H1 (cell line): ENCODE results near the gene ELANE. TPM values are rescaled to one million over a fixed set of nuclear protein-coding genes. Genes with fewer than 3 reads are reported as not detected.

Experiments
- CTCF ChIA-PET: fragments of 300-600 bp; sonication (Branson Sonifier 250); formaldehyde crosslinking; loops from one replicate; lab custom pipeline; 2021; ENCODE audit not compliant: partially characterized antibody; lab: Charles Lee
- POLR2A ChIA-PET: fragments of 300-600 bp; sonication (Branson Sonifier 250); formaldehyde crosslinking; loops from one replicate; lab custom pipeline; 2021; ENCODE audit warnings: inconsistent platforms; ENCODE audit not compliant: partially characterized antibody; lab: Charles Lee
- DNase-seq, 2 experiments: peaks; one replicate each; pipeline versions ENCODE4 v3.0.0 to v3.0.0-alpha.2; 2010 to 2022; ENCODE audit warnings: low spot score in 2 of 2, low read depth in 1 of 2, mixed read lengths in 1 of 2
- FAIRE-seq: peaks from 2 replicates; lab custom pipeline; 2011; peaks lifted over from hg19 to GRCh38; lab: Jason Lieb, UNC
- H2AFZ ChIP-seq: 2 replicates; pipeline ENCODE4 v1.8.1; 2012; ENCODE audit warnings: low read length, inconsistent platforms
- H2AK5ac ChIP-seq: 2 replicates; pipeline ENCODE4 v1.6.1; 2013; ENCODE audit warnings: low read depth, low read length
- H2BK120ac ChIP-seq: replicated peaks from 2 replicates; pipeline ENCODE3; 2013; ENCODE audit warnings: low read depth, low read length, inconsistent platforms
- H2BK12ac ChIP-seq: 2 replicates; pipeline ENCODE4 v1.6.1; 2013; ENCODE audit warnings: low read depth, low read length
- H2BK15ac ChIP-seq: 2 replicates; pipeline ENCODE4 v1.6.1; 2013; ENCODE audit warnings: low read length
- H2BK20ac ChIP-seq: 2 replicates; pipeline ENCODE4 v1.6.1; 2013; ENCODE audit warnings: low read length
- H2BK5ac ChIP-seq: 2 replicates; pipeline ENCODE4 v1.6.1; 2013; ENCODE audit warnings: low read depth, low read length
- H3K14ac ChIP-seq: 2 replicates; pipeline ENCODE4 v1.6.1; 2013; ENCODE audit warnings: inconsistent platforms; ENCODE audit not compliant: insufficient read length
- H3K18ac ChIP-seq: 2 replicates; pipeline ENCODE4 v1.6.1; 2013; ENCODE audit warnings: low read length; ENCODE audit errors: extremely low read depth
- H3K23ac ChIP-seq: 2 replicates; pipeline ENCODE4 v1.6.1; 2013; ENCODE audit warnings: inconsistent platforms; ENCODE audit not compliant: insufficient read length
- H3K23me2 ChIP-seq: 2 replicates; pipeline ENCODE4 v1.6.1; 2013; ENCODE audit warnings: low read depth, low read length
- H3K27ac ChIP-seq: 2 replicates; pipeline ENCODE4 v1.6.1; 2011; ENCODE audit warnings: low read depth, low read length, inconsistent platforms
- H3K27me3 ChIP-seq, 4 experiments: replicated peaks in 1 of 4; 1 replicate in 1 of 4; 2 replicates in 3 of 4; pipeline versions ENCODE4 v1.6.1 to v1.8.1; 2011 to 2013; ENCODE audit warnings: low read length in 3 of 4, mild to moderate bottlenecking in 3 of 4, inconsistent platforms in 2 of 4, mixed read lengths in 2 of 4, moderate library complexity in 1 of 4; ENCODE audit not compliant: control insufficient read depth in 3 of 4, insufficient read depth in 3 of 4; ENCODE audit errors: extremely low read depth in 1 of 4
- H3K36me3 ChIP-seq, 4 experiments: 2 replicates each; pipeline versions ENCODE4 v1.6.1 to v1.8.1; 2011 to 2013; ENCODE audit warnings: mild to moderate bottlenecking in 4 of 4, low read length in 3 of 4, moderate library complexity in 2 of 4, control low read depth in 1 of 4, inconsistent platforms in 1 of 4; ENCODE audit not compliant: insufficient read depth in 4 of 4, control insufficient read depth in 2 of 4
- H3K4ac ChIP-seq: replicated peaks from 2 replicates; pipeline ENCODE3; 2013; ENCODE audit warnings: low read length, low read depth, mixed read lengths, inconsistent platforms; ENCODE audit not compliant: insufficient read length
- H3K4me1 ChIP-seq, 4 experiments: replicated peaks in 1 of 4; 1 replicate in 1 of 4; 2 replicates in 3 of 4; pipeline versions ENCODE4 v1.6.1 to v1.8.1; 2011 to 2013; ENCODE audit warnings: low read length in 3 of 4, inconsistent platforms in 2 of 4, mixed read lengths in 1 of 4; ENCODE audit not compliant: insufficient read depth in 4 of 4, control insufficient read depth in 3 of 4
- H3K4me2 ChIP-seq, 2 experiments: 2 replicates each; pipeline versions ENCODE4 v1.6.1 to v1.8.1; 2011 to 2013; ENCODE audit warnings: low read depth in 2 of 2, low read length in 2 of 2, control low read depth in 1 of 2, inconsistent platforms in 1 of 2, mild to moderate bottlenecking in 1 of 2; ENCODE audit not compliant: insufficient read depth in 1 of 2
- H3K4me3 ChIP-seq, 4 experiments: fragments of 200-600, 300-600 bp in 1 of 4; sonication (generic), shearing (Covaris generic), sonication (Bioruptor Twin) in 1 of 4; 2 replicates each; pipeline versions ENCODE4 v1.5.1 to v1.8.1; 2011 to 2016; ENCODE audit warnings: low read length in 4 of 4, low read depth in 3 of 4, control low read depth in 2 of 4, inconsistent platforms in 2 of 4, mild to moderate bottlenecking in 2 of 4, mixed read lengths in 1 of 4, moderate library complexity in 1 of 4; ENCODE audit not compliant: insufficient read depth in 2 of 4; ENCODE audit errors: extremely low read depth in 1 of 4
- H3K56ac ChIP-seq: replicated peaks from 2 replicates; pipeline ENCODE3; 2013; ENCODE audit warnings: low read depth, mild to moderate bottlenecking, mixed read lengths, low read length, inconsistent platforms; ENCODE audit not compliant: insufficient read length
- H3K79me1 ChIP-seq: 2 replicates; pipeline ENCODE4 v1.6.1; 2013; ENCODE audit warnings: low read depth, low read length, control low read depth
- H3K79me2 ChIP-seq, 2 experiments: 2 replicates each; pipeline versions ENCODE4 v1.6.1 to v1.8.1; 2012 to 2013; ENCODE audit warnings: low read length in 2 of 2, mild to moderate bottlenecking in 2 of 2, inconsistent platforms in 1 of 2; ENCODE audit not compliant: insufficient read depth in 2 of 2, control insufficient read depth in 1 of 2
- H3K9ac ChIP-seq, 4 experiments: replicated peaks in 1 of 4; 1 replicate in 1 of 4; 2 replicates in 3 of 4; pipeline versions ENCODE4 v1.6.1 to v1.8.1; 2011 to 2013; ENCODE audit warnings: low read depth in 3 of 4, low read length in 3 of 4, control low read depth in 2 of 4, mild to moderate bottlenecking in 2 of 4, moderate library complexity in 2 of 4, inconsistent platforms in 1 of 4; ENCODE audit errors: extremely low read depth in 1 of 4
- H3K9me3 ChIP-seq, 2 experiments: 2 replicates each; pipeline versions ENCODE4 v1.6.1 to v1.8.1; 2012 to 2013; ENCODE audit warnings: mild to moderate bottlenecking in 2 of 2, moderate library complexity in 2 of 2, control low read depth in 1 of 2, inconsistent platforms in 1 of 2, low read depth in 1 of 2, low read length in 1 of 2, mixed read lengths in 1 of 2; ENCODE audit not compliant: insufficient read depth in 2 of 2
- H4K20me1 ChIP-seq, 2 experiments: replicated peaks in 1 of 2; 2 replicates each; pipeline versions ENCODE3 to v1.8.1; 2011 to 2013; ENCODE audit warnings: inconsistent platforms in 2 of 2, low read length in 2 of 2, mild to moderate bottlenecking in 1 of 2; ENCODE audit not compliant: insufficient read depth in 2 of 2, control insufficient read depth in 1 of 2
- H4K5ac ChIP-seq: 2 replicates; pipeline ENCODE4 v1.6.1; 2013; ENCODE audit warnings: low read length, low read depth, mixed read lengths, inconsistent platforms; ENCODE audit not compliant: insufficient read length
- H4K8ac ChIP-seq: 2 replicates; pipeline ENCODE4 v1.8.0; 2013; ENCODE audit warnings: mild to moderate bottlenecking, moderate library complexity, low read length, inconsistent platforms; ENCODE audit not compliant: insufficient read depth; ENCODE audit errors: extremely low read depth
- H4K91ac ChIP-seq: replicated peaks from 2 replicates; pipeline ENCODE3; 2013; ENCODE audit warnings: low read length, mixed read lengths, inconsistent platforms; ENCODE audit not compliant: insufficient read length
- BCL11A ChIP-seq, 2 experiments: IDR thresholded peaks; one replicate each; pipeline ENCODE4 v1.6.1; 2011; ENCODE audit warnings: low read depth in 2 of 2, low read length in 2 of 2, mild to moderate bottlenecking in 2 of 2
- CBX5 ChIP-seq: fragments of 300-800, 300-1000 bp; sonication (generic); IDR thresholded peaks from 2 replicates; pipeline ENCODE4 v1.7.1; 2016; ENCODE audit warnings: antibody characterized with exemption, low read length, low read depth
- CTCF ChIP-seq, 3 experiments: IDR thresholded peaks; 1 replicate in 2 of 3; 2 replicates in 1 of 3; pipeline versions ENCODE4 v1.5.1 to v1.6.1; 2011; ENCODE audit warnings: low read length in 3 of 3, mild to moderate bottlenecking in 3 of 3, inconsistent platforms in 2 of 3, low read depth in 1 of 3, moderate library complexity in 1 of 3; ENCODE audit not compliant: insufficient read depth in 1 of 3; ENCODE audit errors: control extremely low read depth in 1 of 3
- FOSL1 ChIP-seq: IDR thresholded peaks from 2 replicates; pipeline ENCODE4 v1.6.1; 2011; ENCODE audit warnings: mild to moderate bottlenecking, low read depth, low read length, moderate library complexity; ENCODE audit not compliant: insufficient read depth
- ZNF274 ChIP-seq: IDR thresholded peaks from 2 replicates; pipeline ENCODE4 v1.7.0; 2012; ENCODE audit warnings: low read length, borderline replicate concordance; ENCODE audit errors: extremely low read depth
- WGBS, 2 experiments: shearing (Covaris generic) in 1 of 2; methylation state at CpG; one replicate each; pipeline versions ENCODE4 v1.1.6 to v1.1.7; 2013 to 2015; ENCODE audit warnings: low lambda C conversion rate in 2 of 2, mixed read lengths in 2 of 2, inconsistent platforms in 1 of 2, low coverage in 1 of 2, missing lambda C conversion rate in 1 of 2; ENCODE audit not compliant: insufficient replicate concordance in 2 of 2, insufficient coverage in 1 of 2, insufficient read length in 1 of 2; ENCODE audit errors: extremely low coverage in 1 of 2, missing lambda C conversion rate in 1 of 2; 5-methylcytosine and 5-hydroxymethylcytosine counted together
- polyA plus RNA-seq, 7 experiments: library from polyadenylated mRNA; depleted of rRNA in 3 of 7; stranded (reverse) in 5 of 7; unstranded in 2 of 7; fragments of >200 nt in 5 of 7; fragments of 200-250 nt in 2 of 7; gene quantifications; 1 replicate in 5 of 7; 2 replicates in 1 of 7; 4 replicates in 1 of 7; pipeline versions ENCODE4 v1.2.1 to v1.2.3, GENCODE V29; 2011 to 2013; ENCODE audit warnings: missing spikeins in 2 of 7, mixed read lengths in 2 of 7
- total RNA-seq: library from RNA; stranded (reverse); fragmentation: NEBNext Ultra II Directional; extraction: Animal tissue kit (Norgen Biotek cat#: 25700); gene quantifications from 2 replicates; pipeline ENCODE4 v1.2.1, GENCODE V29; 2021
- TF ChIP-seq, protein P1 (sequence below): IDR thresholded peaks from 2 replicates; pipeline ENCODE4 v1.6.1; 2012; ENCODE audit warnings: inconsistent platforms

The ELANE gene
- total and polyA plus RNA-seq, 2 of the 8 experiments (the other 6 are each of a cell fraction or from before 2014, with no cell fraction given): not detected

GRCh38 chr19:902093-902370 lies 49.9 kb downstream of the ELANE start:
- Histone ChIP-seq H4K20me1 (peaks cover 13 to 30% of the 10 kb centered on the region in 2 experiments), H2AK5ac (no peak overlapping the region), H3K4me3 (no peak overlapping the region), H2BK5ac (no peak overlapping the region), H3K27ac (no peak overlapping the region), H2BK12ac (no peak overlapping the region), H3K9me3 (no peaks in the 10 kb centered on the region), H3K79me2 (peaks cover 0 to 17% of the 10 kb centered on the region in 2 experiments; a peak in 2 of 4 replicates), H2BK120ac (no peak overlapping the region), H3K23ac (no peak overlapping the region), H3K27me3 (no peaks in the 10 kb centered on the region), H4K91ac (no peak overlapping the region), H3K79me1 (peaks cover 1% of the 10 kb centered on the region), H4K8ac (no peak overlapping the region), H2BK20ac (no peak overlapping the region), H3K4me1 (peaks cover 0 to 8% (median 4%) of the 10 kb centered on the region in 4 experiments; a peak in 4 of 7 replicates), H3K4ac (no peak overlapping the region), H3K23me2 (peaks cover 3% of the 10 kb centered on the region; the same call in 1 of the 2 replicates), H3K36me3 (peaks cover 0 to 13% (median 2%) of the 10 kb centered on the region in 4 experiments; a peak in 2 of 8 replicates), H3K56ac (no peak overlapping the region), H2BK15ac (no peak overlapping the region), H3K9ac (no peak overlapping the region), H4K5ac (no peak overlapping the region), H3K4me2 (no peak overlapping the region), H3K14ac (no peak overlapping the region), H2AFZ (no peak overlapping the region), H3K18ac (no peak overlapping the region)
- ChIA-PET POLR2A (interaction anchor here (1.2 to 1.4 kb wide), 3 partner anchors 28 to 125 kb away, joined by 3 to 4 read pairs (median 3); no protein-coding TSS in a partner anchor), CTCF (interaction anchor here (1.3 to 2.2 kb wide), 4 partner anchors 9 to 132 kb away, joined by 3 to 8 read pairs (median 6); partner anchors contain the start of genes MED16 and RNU6-9)
- 83% methylated on average over 6 of the region's 7 CpGs; no CpG with 5 or more reads in 1 of the 2 experiments for WGBS, 2 experiments
- FAIRE-seq (no peak), DNase-seq (no peak)
- TF ChIP-seq FOSL1: no peak
- TF ChIP-seq, protein P1, sequence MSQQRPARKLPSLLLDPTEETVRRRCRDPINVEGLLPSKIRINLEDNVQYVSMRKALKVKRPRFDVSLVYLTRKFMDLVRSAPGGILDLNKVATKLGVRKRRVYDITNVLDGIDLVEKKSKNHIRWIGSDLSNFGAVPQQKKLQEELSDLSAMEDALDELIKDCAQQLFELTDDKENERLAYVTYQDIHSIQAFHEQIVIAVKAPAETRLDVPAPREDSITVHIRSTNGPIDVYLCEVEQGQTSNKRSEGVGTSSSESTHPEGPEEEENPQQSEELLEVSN: no peak
- no peak for TF ChIP-seq BCL11A (IDR thresholded peaks at IDR 0.05; ENCODE audit: low read depth in 2 of 2, low read length in 2 of 2)
- no peak for TF ChIP-seq ZNF274
- no peak for TF ChIP-seq CTCF (IDR thresholded peaks at IDR 0.05; ENCODE audit: control extremely low read depth in 1 of 3, insufficient read depth in 1 of 3, low read depth in 1 of 3, low read length in 3 of 3)
- no peak for TF ChIP-seq CBX5
